OCI-LY7 (cell line): Measurements from ENCODE around the gene CTXN3. TPM values are rescaled to one million over a fixed set of nuclear protein-coding genes. Genes with fewer than 3 reads are reported as not detected.

ENCODE experiments used
- BruUV-seq: library from RNA; stranded (reverse); fragments of 400-500 nt; replicated peaks from 2 replicates; lab custom pipeline; 2021; lab: Mats Ljungman, UMichigan
- CTCF ChIA-PET: fragments of 300-600 bp; sonication (Branson Sonifier 250); formaldehyde crosslinking; loops from one replicate; lab custom pipeline; 2022; ENCODE audit warnings: antibody characterized with exemption; ENCODE audit not compliant: unreplicated experiment; lab: Charles Lee
- POLR2A ChIA-PET: fragments of 300-600 bp; sonication (Branson Sonifier 250); formaldehyde crosslinking; loops from one replicate; lab custom pipeline; 2022; ENCODE audit warnings: antibody characterized with exemption; lab: Charles Lee
- DNase-seq: peaks from one replicate; pipeline ENCODE4 v3.0.0-alpha.2; 2015; ENCODE audit warnings: low spot score
- H2AFZ ChIP-seq: fragments of 200-600 bp; sonication (generic), shearing (Covaris generic); 2 replicates; pipeline ENCODE4 v1.6.1; 2014; ENCODE audit warnings: mild to moderate bottlenecking, antibody characterized with exemption, low read length, moderate library complexity
- H3K27ac ChIP-seq: fragments of 200-600 bp; sonication (generic); 2 replicates; pipeline ENCODE4 v1.5.1; 2014; ENCODE audit warnings: mixed run types, low read depth, mild to moderate bottlenecking, moderate library complexity, low read length, inconsistent platforms; ENCODE audit not compliant: poor library complexity, severe bottlenecking
- H3K36me3 ChIP-seq: fragments of 200-600 bp; sonication (generic); 2 replicates; pipeline ENCODE4 v1.6.1; 2014; ENCODE audit warnings: mild to moderate bottlenecking, antibody characterized with exemption, low read length, moderate library complexity, mixed read lengths; ENCODE audit not compliant: insufficient read depth
- H3K4me1 ChIP-seq: fragments of 200-600 bp; sonication (generic); 2 replicates; pipeline ENCODE4 v1.5.1; 2014; ENCODE audit warnings: mild to moderate bottlenecking, low read length; ENCODE audit not compliant: insufficient read depth, poor library complexity, severe bottlenecking
- H3K4me2 ChIP-seq: fragments of 200-600 bp; sonication (generic); 2 replicates; pipeline ENCODE4 v1.6.1; 2014; ENCODE audit warnings: mild to moderate bottlenecking, low read length
- H3K4me3 ChIP-seq: fragments of 200-600 bp; sonication (generic); 2 replicates; pipeline ENCODE4 v1.5.1; 2014; ENCODE audit warnings: mild to moderate bottlenecking, low read depth, low read length; ENCODE audit not compliant: poor library complexity, severe bottlenecking
- H3K79me2 ChIP-seq: fragments of 200-600 bp; sonication (generic); 2 replicates; pipeline ENCODE4 v1.6.1; 2016; ENCODE audit warnings: low read depth, mild to moderate bottlenecking, low read length, moderate library complexity, mixed read lengths; ENCODE audit not compliant: insufficient read depth
- H3K9me2 ChIP-seq: fragments of 200-600 bp; sonication (generic); 2 replicates; pipeline ENCODE4 v1.6.1; 2016; ENCODE audit warnings: mild to moderate bottlenecking, low read length, mixed read lengths; ENCODE audit not compliant: insufficient read depth
- H3K9me3 ChIP-seq: fragments of 200-600 bp; sonication (generic); 2 replicates; pipeline ENCODE4 v1.6.1; 2014; ENCODE audit warnings: mild to moderate bottlenecking, mixed run types, low read length, mixed read lengths
- H4K20me1 ChIP-seq: fragments of 200-600 bp; sonication (generic); 2 replicates; pipeline ENCODE4 v1.6.1; 2014; ENCODE audit warnings: mild to moderate bottlenecking, antibody characterized with exemption, low read length, moderate library complexity, mixed read lengths; ENCODE audit not compliant: insufficient read depth
- CTCF ChIP-seq: fragments of 200-600 bp; sonication (generic); conservative IDR thresholded peaks from 2 replicates; pipeline ENCODE4 v1.5.1; 2014; ENCODE audit warnings: mild to moderate bottlenecking, antibody characterized with exemption, low read length, moderate library complexity, mixed read lengths
- EZH2phosphoT487 ChIP-seq: fragments of 200-600 bp; sonication (generic); IDR thresholded peaks from 2 replicates; pipeline ENCODE4 v1.6.1; 2018; ENCODE audit warnings: low read depth, borderline replicate concordance, mild to moderate bottlenecking, mixed run types, antibody characterized with exemption, low read length, moderate library complexity, mixed read lengths
- intact Hi-C: fragments of 100-400 bp; cut with micrococcal nuclease; formaldehyde crosslinking; loops from one replicate; pipeline ENCODE4 v1.10.0; 2022; ENCODE audit not compliant: unreplicated experiment
- total RNA-seq, 2 experiments: library from RNA; depleted of rRNA in 1 of 2; stranded (reverse); fragments of >200 nt in 1 of 2; shearing (Covaris generic) in 1 of 2; gene quantifications; 2 replicates each; pipeline ENCODE4 v1.2.3, GENCODE V29; 2014 to 2022

CTXN3 gene
- total RNA-seq, 2 experiments from 2014 or later: not detected

GRCh38 chr5:127615916-127616315, 33.0 kb upstream of the CTXN3 start:
- Histone ChIP-seq H2AFZ (no peak overlapping the region), H3K9me3 (no peaks in the 10 kb centered on the region), H3K4me1 (no peaks in the 10 kb centered on the region), H3K36me3 (no peaks in the 10 kb centered on the region), H3K9me2 (no peaks in the 10 kb centered on the region), H3K79me2 (no peaks in the 10 kb centered on the region), H3K27ac (no peak overlapping the region), H3K4me2 (no peak overlapping the region), H4K20me1 (no peaks in the 10 kb centered on the region), H3K4me3 (no peak overlapping the region)
- TF ChIP-seq CTCF (no peak), EZH2phosphoT487 (no peak)
- no TSS peak for BruUV-seq
- ChIA-PET POLR2A (no interaction called here), CTCF (no interaction called here)
- no peak for DNase-seq
- intact Hi-C loops: no loop called here

GRCh38 chr5:127619908-127620479, 28.9 kb upstream of the CTXN3 start:
- no peaks in the 10 kb centered on the region for H3K36me3 ChIP-seq
- intact Hi-C loops: no loop called here
- no TSS peak for BruUV-seq
- H3K4me2 ChIP-seq: no peak overlapping the region
- TF ChIP-seq EZH2phosphoT487: no peak
- no peak for TF ChIP-seq CTCF
- ChIA-PET CTCF (no interaction called here), POLR2A (no interaction called here)
- no peaks in the 10 kb centered on the region for H3K4me1 ChIP-seq
- no peak overlapping the region for H2AFZ ChIP-seq
- H3K9me3 ChIP-seq: no peaks in the 10 kb centered on the region
- no peak overlapping the region for H3K27ac ChIP-seq
- H3K4me3 ChIP-seq: no peak overlapping the region
- no peak for DNase-seq
- no peaks in the 10 kb centered on the region for H4K20me1 ChIP-seq
- H3K9me2 ChIP-seq: no peaks in the 10 kb centered on the region
- H3K79me2 ChIP-seq: no peaks in the 10 kb centered on the region

- POLR2A ChIA-PET: interaction anchor here (0.9 kb wide), 2 partner anchors 24 to 37 kb away, joined by 3 read pairs; no protein-coding TSS in a partner anchor
- Histone ChIP-seq H3K27ac (no peak overlapping the region), H3K9me3 (no peaks in the 10 kb centered on the region), H3K9me2 (no peaks in the 10 kb centered on the region), H3K4me2 (no peak overlapping the region), H3K4me3 (no peak overlapping the region), H2AFZ (no peak overlapping the region), H3K79me2 (no peaks in the 10 kb centered on the region), H3K4me1 (no peaks in the 10 kb centered on the region), H4K20me1 (no peaks in the 10 kb centered on the region), H3K36me3 (no peaks in the 10 kb centered on the region)
- CTCF ChIA-PET: no interaction called here
- no peak for DNase-seq
- no TSS peak for BruUV-seq
- intact Hi-C loops: no loop called here
- no peak for TF ChIP-seq EZH2phosphoT487
- no peak for TF ChIP-seq CTCF
Observed at GRCh38 chr5:127621601-127622325, 27.1 kb upstream of the CTXN3 start.
